ENCODE measurements around the gene CCDC74B. TPM values are rescaled to one million over a fixed set of nuclear protein-coding genes. Genes with fewer than 3 reads are reported as not detected.
"Not testable (repeated sequence)": the region's sequence is repeated elsewhere in the genome, so short reads cannot be mapped to it uniquely, and the experiment has no call there.

Gene CCDC74B
- total and polyA plus RNA-seq, 7 experiments from 2014 or later = 0.16 to 1.6 (median 0.73) TPM; not detected in 4

- ATAC-seq; H3K4me3 Mint-ChIP-seq; H3K4me3 ChIP-seq (ENCODE audit: low read length); H3K27ac ChIP-seq (ENCODE audit: low read depth, low read length); H3K4me1 ChIP-seq (ENCODE audit: control insufficient read depth in 2 of 2, insufficient read depth in 2 of 2, low read length in 2 of 2); POLR2A ChIA-PET; H3K27ac Mint-ChIP-seq; intact Hi-C loops (cut with micrococcal nuclease); H3K9me3 ChIP-seq (ENCODE audit: control insufficient read depth in 2 of 3, low read length in 3 of 3); H3K9me3 Mint-ChIP-seq; H3K4me1 Mint-ChIP-seq; CTCF ChIA-PET; H3K36me3 ChIP-seq (ENCODE audit: control insufficient read depth in 2 of 3, insufficient read depth in 3 of 3, low read length in 3 of 3); H3K36me3 Mint-ChIP-seq; DNase-seq; H3K27me3 ChIP-seq (ENCODE audit: control insufficient read depth in 2 of 2, insufficient read depth in 2 of 2, low read length in 2 of 2); H3K27me3 Mint-ChIP-seq: not testable (repeated sequence)
Observed at GRCh38 chr2:130102597-130103363, 42.1 kb downstream of the CCDC74B start.

Other genes starting within 250 kb of the CCDC74B start
- gene RAB6C, start 165.4 kb downstream of the CCDC74B start, total RNA-seq = not detected
- gene RAB6C, start 165.4 kb downstream of the CCDC74B start, polyA plus RNA-seq = under 1 TPM in 1 of 2 donors, not detected in 1; 0.09 TPM
- gene POTEF, start 15.9 kb downstream of the CCDC74B start, total RNA-seq = not detected
- gene POTEF, start 15.9 kb downstream of the CCDC74B start, polyA plus RNA-seq = under 1 TPM in 1 of 2 donors, not detected in 1; 0.06 TPM
- 10 to 100 TPM; 52.5 to 82.9 (median 59.8) TPM for gene SMPD4, start 36.5 kb upstream of the CCDC74B start, total RNA-seq
- gene SMPD4, start 36.5 kb upstream of the CCDC74B start, polyA plus RNA-seq = 10 to 100 TPM; 37.0 to 53.5 TPM
- gene MZT2B, start 37.1 kb upstream of the CCDC74B start, total RNA-seq = 100 to 1,000 TPM; 180 to 323 (median 227) TPM
- 100 to 1,000 TPM; 206 to 233 TPM for gene MZT2B, start 37.1 kb upstream of the CCDC74B start, polyA plus RNA-seq
- not detected for gene TUBA3E, start 53.3 kb upstream of the CCDC74B start, total RNA-seq
- gene TUBA3E, start 53.3 kb upstream of the CCDC74B start, polyA plus RNA-seq = not detected
- gene IMP4, start 197.8 kb upstream of the CCDC74B start, total RNA-seq = 10 to 100 TPM; 69.9 to 88.5 (median 79.3) TPM
- gene IMP4, start 197.8 kb upstream of the CCDC74B start, polyA plus RNA-seq = 10 to 100 TPM; 76.3 to 82.7 TPM
- 100 to 1,000 TPM in 1 of 5 experiments, 10 to 100 TPM in 4; 43.3 to 112 (median 44.2) TPM for gene PTPN18, start 210.9 kb upstream of the CCDC74B start, total RNA-seq
- gene PTPN18, start 210.9 kb upstream of the CCDC74B start, polyA plus RNA-seq = 10 to 100 TPM; 39.4 to 53.2 TPM

Data from naive thymus-derived CD4-positive, alpha-beta T cell (primary cell).